HepG2 (cell line): ENCODE results near the gene TMEM232. TPM values are rescaled to one million over a fixed set of nuclear protein-coding genes. Genes with fewer than 3 reads are reported as not detected.

Source experiments
- ATAC-seq: fragments of 200-7000 bp; cut with Tn5 transposase; 3 replicates; pipeline ENCODE4 v1.9.1; 2020; ENCODE audit warnings: mild to moderate bottlenecking, moderate library complexity
- BruUV-seq: library from RNA; stranded (reverse); fragments of 400-500 nt; replicated peaks from 2 replicates; lab custom pipeline; 2021; lab: Mats Ljungman, UMichigan
- CTCF ChIA-PET: fragments of 300-600 bp; formaldehyde crosslinking; extraction: SDS; loops from one replicate; lab custom pipeline; 2021; ENCODE audit warnings: low total read pairs, inconsistent platforms, low intra/inter-chr PET ratio; lab: Yijun Ruan, JAX
- POLR2A ChIA-PET: fragments of 350-600 bp; sonication (Branson Sonifier 250); formaldehyde crosslinking; loops from one replicate; lab custom pipeline; 2020; ENCODE audit warnings: antibody characterized with exemption, inconsistent platforms; lab: Yijun Ruan, JAX
- DNase-seq: peaks from one replicate; pipeline ENCODE4 v3.0.0-alpha.2; 2015; ENCODE audit warnings: low spot score
- FAIRE-seq: peaks from 3 replicates; lab custom pipeline; 2011; peaks lifted over from hg19 to GRCh38; lab: Jason Lieb, UNC
- H2AFZ ChIP-seq: one replicate; pipeline ENCODE4 v1.6.1; 2011; ENCODE audit warnings: low read length, inconsistent platforms
- H3K27ac ChIP-seq: fragments of 300-600 bp; 3 replicates; pipeline ENCODE4 v1.8.0; 2011; ENCODE audit warnings: mixed run types, mild to moderate bottlenecking, mixed read lengths, low read length, inconsistent platforms; ENCODE audit not compliant: insufficient read depth; ENCODE audit errors: extremely low read length
- H3K27me3 ChIP-seq, 2 experiments: fragments of 200-600 bp in 1 of 2; 2 replicates in 1 of 2; 3 replicates in 1 of 2; pipeline versions ENCODE4 v1.6.0 to v1.8.0; 2011; ENCODE audit warnings: low read length in 2 of 2, mild to moderate bottlenecking in 2 of 2, moderate library complexity in 2 of 2, inconsistent platforms in 1 of 2; ENCODE audit not compliant: insufficient read depth in 2 of 2, control insufficient read depth in 1 of 2
- H3K36me3 ChIP-seq, 2 experiments: fragments of 200-600 bp in 1 of 2; replicated peaks in 1 of 2; 2 replicates in 1 of 2; 3 replicates in 1 of 2; pipeline versions ENCODE4 v1.5.1 to v1.8.0; 2011; ENCODE audit warnings: low read length in 2 of 2, inconsistent platforms in 1 of 2; ENCODE audit not compliant: insufficient read depth in 2 of 2, control insufficient read depth in 1 of 2
- H3K4me1 ChIP-seq: 2 replicates; pipeline ENCODE4 v1.5.1; 2012; ENCODE audit warnings: low read length, inconsistent platforms; ENCODE audit not compliant: insufficient read depth
- H3K4me2 ChIP-seq: 2 replicates; pipeline ENCODE4 v1.6.0; 2011; ENCODE audit warnings: low read depth, low read length, inconsistent platforms
- H3K4me3 ChIP-seq, 3 experiments: fragments of 200-600 bp in 1 of 3; sonication (generic), shearing (Covaris generic) in 1 of 3; replicated peaks in 1 of 3; 2 replicates each; pipeline ENCODE4 v1.5.1; 2011 to 2016; ENCODE audit warnings: low read length in 3 of 3, inconsistent platforms in 2 of 3, low read depth in 2 of 3, mild to moderate bottlenecking in 2 of 3, control low read depth in 1 of 3, mixed read lengths in 1 of 3; ENCODE audit not compliant: insufficient read depth in 1 of 3
- H3K79me2 ChIP-seq: one replicate; pipeline ENCODE4 v1.6.1; 2011; ENCODE audit warnings: low read length, inconsistent platforms; ENCODE audit not compliant: insufficient read depth
- H3K9ac ChIP-seq: 2 replicates; pipeline ENCODE4 v1.6.0; 2011; ENCODE audit warnings: mild to moderate bottlenecking, low read depth, low read length, inconsistent platforms; ENCODE audit not compliant: insufficient read depth
- H3K9me3 ChIP-seq: 2 replicates; pipeline ENCODE4 v1.5.1; 2012; ENCODE audit warnings: mild to moderate bottlenecking, low read length
- H4K20me1 ChIP-seq: 2 replicates; pipeline ENCODE4 v1.6.0; 2011; ENCODE audit warnings: inconsistent platforms, mild to moderate bottlenecking, low read length, moderate library complexity; ENCODE audit not compliant: insufficient read depth
- ATF3 ChIP-seq: sonication (generic); formaldehyde crosslinking; IDR thresholded peaks from 2 replicates; pipeline ENCODE4 v1.4.0; 2020; ENCODE audit warnings: missing genetic modification reagents
- DPF2 ChIP-seq: sonication (generic); formaldehyde crosslinking; IDR thresholded peaks from 2 replicates; pipeline ENCODE4 v1.4.0; 2020; ENCODE audit warnings: mild to moderate bottlenecking, low read depth, missing genetic modification reagents, borderline replicate concordance
- DR1 ChIP-seq: sonication (generic); formaldehyde crosslinking; IDR thresholded peaks from 2 replicates; pipeline ENCODE4 v1.8.0; 2021; ENCODE audit warnings: mild to moderate bottlenecking, missing genetic modification reagents, inconsistent platforms
- ISL2 ChIP-seq: sonication (generic); formaldehyde crosslinking; IDR thresholded peaks from 2 replicates; pipeline ENCODE4 v1.5.0; 2020; ENCODE audit warnings: missing genetic modification reagents
- PAF1 ChIP-seq: IDR thresholded peaks from 2 replicates; pipeline ENCODE4 v1.6.1; 2016; ENCODE audit warnings: missing genetic modification reagents, missing compliant biosample characterization
- ZBTB21 ChIP-seq: sonication (generic); formaldehyde crosslinking; IDR thresholded peaks from 2 replicates; pipeline ENCODE4 v1.4.0; 2020; ENCODE audit warnings: missing genetic modification reagents
- ZNF121 ChIP-seq: sonication (generic); formaldehyde crosslinking; IDR thresholded peaks from 2 replicates; pipeline ENCODE4 v1.5.0; 2020; ENCODE audit warnings: mild to moderate bottlenecking, missing genetic modification reagents
- ZNF232 ChIP-seq: sonication (generic); formaldehyde crosslinking; IDR thresholded peaks from 2 replicates; pipeline ENCODE4 v1.4.0; 2020; ENCODE audit warnings: missing genetic modification reagents, borderline replicate concordance
- ZNF615 ChIP-seq: sonication (generic); formaldehyde crosslinking; IDR thresholded peaks from 2 replicates; pipeline ENCODE4 v1.5.0; 2020; ENCODE audit warnings: mild to moderate bottlenecking, missing genetic modification reagents, borderline replicate concordance
- ZNF646 ChIP-seq: sonication (generic); formaldehyde crosslinking; IDR thresholded peaks from 2 replicates; pipeline ENCODE4 v1.9.0; 2021; ENCODE audit warnings: mild to moderate bottlenecking, missing genetic modification reagents
- whole genome bisulfite sequencing: methylation state at CpG from one replicate; pipeline ENCODE4 v1.1.6; 2017; ENCODE audit warnings: low lambda C conversion rate; 5-methylcytosine and 5-hydroxymethylcytosine counted together
- in situ Hi-C: cut with HindIII; loops from 2 replicates; pipeline ENCODE4 v1.10.0; 2017; ENCODE audit warnings: low pct_unique_long_range_greater_than_20kb; ENCODE audit not compliant: extremely low pct_ligation_motif_present
- intact Hi-C: fragments of 100-400 bp; cut with micrococcal nuclease; formaldehyde crosslinking; loops from one replicate; pipeline ENCODE4 v1.10.0; 2022; ENCODE audit not compliant: unreplicated experiment
- polyA plus RNA-seq, 8 experiments: library from polyadenylated mRNA; depleted of rRNA in 3 of 8; stranded (reverse) in 7 of 8; unstranded in 1 of 8; fragments of >200 nt; fragmentation: Illumina TruSeq in 4 of 8; extraction: Trizol in 4 of 8; gene quantifications; 2 replicates each; pipeline versions ENCODE4 v1.2.1 to v1.2.3, GENCODE V29; 2011 to 2016; ENCODE audit warnings: low read depth in 4 of 8, missing spikeins in 1 of 8, mixed read lengths in 1 of 8; ENCODE audit not compliant: insufficient read depth in 1 of 8
- total RNA-seq, 5 experiments: library from RNA; depleted of rRNA; stranded (reverse); fragments of >200 nt; fragmentation: Illumina TruSeq; extraction: Trizol; gene quantifications; 2 replicates each; pipeline ENCODE4 v1.2.3, GENCODE V29; 2016; ENCODE audit warnings: low read depth in 1 of 5

The TMEM232 gene
- total and polyA plus RNA-seq, 2 of the 13 experiments (the other 11 are each of a cell fraction or from before 2014, with no cell fraction given), result 0.29 to 0.71 TPM

- no peaks in the 10 kb centered on the region for H3K27me3 ChIP-seq
- no peaks in the 10 kb centered on the region for H3K4me1 ChIP-seq
- TF ChIP-seq DR1 (CRISPR knock-in tag) (no peak), ZNF615 (CRISPR knock-in tag) (no peak), ZNF646 (no peak), ZNF121 (CRISPR knock-in tag) (no peak), ISL2 (CRISPR knock-in tag) (no peak), ZNF232 (CRISPR knock-in tag) (no peak), ZBTB21 (CRISPR knock-in tag) (no peak), PAF1 (CRISPR knock-in tag) (no peak), ATF3 (CRISPR knock-in tag) (no peak), DPF2 (CRISPR knock-in tag) (no peak)
- FAIRE-seq, result no peak
- no TSS peak for BruUV-seq
- no peak overlapping the region for H3K4me2 ChIP-seq
- POLR2A ChIA-PET, result no interaction called here
- 0% methylated on average over 2 of the region's 2 CpGs for WGBS
- H3K27ac ChIP-seq, result no peak overlapping the region
- H3K9ac ChIP-seq, result no peak overlapping the region
- in situ Hi-C loops, result no loop called here
- H3K4me3 ChIP-seq, result no peak overlapping the region
- no peak for ATAC-seq
- H3K79me2 ChIP-seq, result no peaks in the 10 kb centered on the region
- no peak overlapping the region for H2AFZ ChIP-seq
- no peak for DNase-seq
- CTCF ChIA-PET, result no interaction called here
- no peaks in the 10 kb centered on the region for H3K36me3 ChIP-seq
- intact Hi-C loops, result no loop called here
- H3K9me3 ChIP-seq, result no peaks in the 10 kb centered on the region
- no peaks in the 10 kb centered on the region for H4K20me1 ChIP-seq
Measured at GRCh38 chr5:110463106-110463505, 263.4 kb downstream of the TMEM232 start.
